Measurements from ENCODE around the gene CIT.
A peak's percentile ranks its signal among the peaks of the same experiment; 100 is the strongest.

Gene CIT

DNA sequence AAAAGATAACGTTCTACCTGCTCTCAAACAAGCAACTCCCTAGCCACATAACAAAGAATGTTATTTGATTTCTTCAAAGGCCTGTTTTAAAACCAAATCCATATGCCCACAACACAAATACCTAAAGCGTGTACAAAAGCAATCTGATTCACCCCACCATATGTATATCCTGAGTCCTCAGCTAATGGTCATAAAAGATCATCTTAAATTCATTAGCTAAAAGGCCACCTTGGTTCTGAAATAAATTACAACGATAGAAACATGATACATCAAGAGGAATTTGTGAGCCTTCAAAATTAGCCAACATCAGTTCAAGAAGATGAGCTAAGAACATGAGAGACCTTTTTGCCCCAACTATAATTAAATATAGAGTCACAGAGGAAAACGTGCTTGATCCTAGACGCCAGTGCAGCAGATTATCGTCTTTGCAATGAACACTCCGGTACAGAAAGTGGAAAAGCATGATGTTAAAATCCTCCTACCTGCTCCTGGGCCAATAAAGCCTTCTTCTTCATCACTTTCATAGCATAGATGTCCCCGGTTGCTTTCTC is 20.0 kb downstream of the CIT start:
- no peak for DNase-seq

DNA sequence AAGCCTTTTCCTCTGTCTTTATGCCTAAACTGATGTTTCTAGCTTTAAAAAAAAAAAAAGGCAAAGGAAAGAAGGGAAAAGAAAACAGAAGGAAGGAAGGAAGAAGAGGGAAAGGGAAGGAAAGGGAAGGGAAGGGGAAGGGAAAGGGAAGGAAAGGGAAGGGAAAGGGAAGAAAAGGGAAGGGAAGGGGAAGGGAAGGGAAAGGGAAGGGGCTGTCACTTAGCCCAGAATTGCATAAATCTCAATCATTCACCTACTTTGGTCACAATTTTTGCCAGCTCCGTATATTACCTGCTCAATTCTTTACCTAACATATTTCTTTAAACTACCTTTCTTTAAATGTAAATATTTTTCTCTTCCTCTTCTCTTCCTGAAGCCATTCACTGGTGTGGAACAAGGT is 26.8 kb downstream of the CIT start:
- DNase-seq: no peak

DNA sequence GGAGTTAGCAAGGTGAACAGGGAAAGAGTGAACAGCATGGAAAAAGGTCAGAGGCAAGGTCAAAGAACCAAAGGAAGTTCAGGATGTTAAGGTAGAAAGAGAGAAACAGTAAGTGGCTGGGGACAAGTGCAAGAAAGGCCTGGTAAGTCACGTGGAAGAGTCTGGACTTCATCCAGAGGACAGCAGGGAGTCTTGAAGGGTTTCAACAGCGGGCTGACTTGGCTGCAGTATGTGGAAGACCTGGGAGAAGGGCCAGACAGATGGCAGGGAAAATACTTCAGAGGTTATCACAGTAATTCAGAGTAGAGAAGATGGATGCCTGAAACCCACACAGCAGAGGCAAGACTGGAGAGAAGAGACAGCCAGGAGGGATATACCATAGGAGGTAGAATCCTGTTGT is 34.0 kb downstream of the CIT start:
- no peak for DNase-seq

DNA sequence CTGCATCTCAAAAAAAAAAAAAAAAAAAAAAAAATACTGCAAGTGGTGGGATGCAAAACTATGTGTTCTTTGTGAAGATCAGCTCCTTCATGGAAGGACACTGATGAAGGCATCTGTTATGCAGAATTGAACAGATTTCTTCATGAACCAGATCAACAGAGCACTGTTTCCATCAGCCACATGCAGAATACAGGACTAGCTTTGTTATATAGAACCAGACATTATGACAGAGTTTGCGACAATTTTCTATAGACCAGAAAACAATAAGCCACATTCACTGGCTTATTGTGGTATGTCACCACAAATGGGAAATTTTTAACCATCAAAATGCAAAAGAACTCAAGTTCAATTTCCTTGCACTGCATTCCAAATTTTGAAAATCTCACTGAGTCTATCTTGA is 34.7 kb downstream of the CIT start:
- no peak for DNase-seq

DNA sequence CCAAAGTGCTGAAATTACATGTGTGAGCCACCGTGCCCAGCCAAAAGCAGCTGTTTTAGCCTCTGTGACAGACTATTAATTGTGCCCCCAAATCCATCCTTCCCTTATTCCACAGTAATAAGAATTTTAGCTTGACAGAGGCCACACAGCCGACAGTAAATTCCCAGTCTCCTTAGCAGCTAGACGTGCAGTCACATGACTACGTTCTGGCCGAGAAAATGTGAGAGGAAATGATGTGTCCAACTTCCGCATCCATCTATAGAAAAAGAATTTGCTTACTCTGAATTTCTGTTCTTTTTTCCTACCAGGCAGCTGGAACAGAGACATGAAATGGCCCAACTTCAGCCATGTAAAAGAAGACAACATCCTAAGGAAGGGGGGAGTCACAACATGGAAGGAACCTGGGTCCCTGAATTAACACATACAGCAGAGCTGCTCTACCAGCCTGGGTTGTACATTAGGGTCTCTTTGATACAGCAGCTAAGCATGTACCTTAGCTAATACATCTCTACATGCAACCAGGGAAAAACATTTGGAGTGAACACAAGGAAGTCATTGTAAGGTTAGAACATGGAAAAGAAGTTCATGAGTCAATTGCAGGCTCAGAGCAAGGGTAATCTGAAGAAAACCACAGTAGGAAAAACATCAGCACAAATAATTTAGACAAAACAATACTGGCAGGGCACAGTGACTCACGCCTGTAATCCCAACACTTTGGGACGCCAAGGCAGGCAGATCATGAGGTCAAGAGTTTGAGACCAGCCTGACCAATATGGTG is 35.5 kb downstream of the CIT start:
- DNase-seq: no peak

DNA sequence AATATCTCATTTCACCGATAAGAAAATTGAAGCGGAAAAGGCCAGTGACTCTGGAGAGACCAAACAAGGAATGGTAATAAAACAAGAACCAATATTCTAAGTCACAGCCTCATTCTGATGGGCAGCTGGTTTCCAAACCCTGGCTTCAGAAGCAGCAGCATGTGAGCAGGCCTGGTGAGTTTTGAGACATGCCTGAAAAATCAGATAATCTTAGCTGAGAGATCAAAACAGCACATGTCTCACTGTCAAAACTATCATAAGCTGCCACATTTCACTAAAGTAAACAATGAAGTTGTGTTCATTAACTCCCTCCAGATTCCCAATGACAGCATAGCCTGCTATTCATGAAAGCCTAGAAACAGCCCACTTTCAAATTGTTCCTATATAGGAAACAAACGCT is 36.5 kb downstream of the CIT start:
- DNase-seq: no peak

DNA sequence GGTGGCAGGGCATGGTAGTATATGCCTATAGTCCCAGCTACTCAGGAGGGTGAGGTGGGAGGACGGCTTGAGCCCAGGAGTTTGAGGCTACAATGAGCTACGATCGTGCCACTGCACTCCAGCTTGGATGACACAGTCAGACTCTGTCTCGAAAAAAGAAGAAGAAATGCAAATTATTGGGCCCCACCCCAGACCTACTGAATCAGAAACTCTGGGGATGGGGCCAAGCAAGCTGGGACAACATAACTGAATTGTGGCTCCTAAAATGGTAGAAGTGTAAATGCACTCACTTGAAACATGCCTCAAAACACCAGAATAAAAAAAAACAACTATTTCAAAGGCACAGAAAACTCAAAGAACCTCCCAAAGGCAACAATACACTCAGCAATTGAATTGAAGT is 37.0 kb downstream of the CIT start:
- DNase-seq: no peak

DNA sequence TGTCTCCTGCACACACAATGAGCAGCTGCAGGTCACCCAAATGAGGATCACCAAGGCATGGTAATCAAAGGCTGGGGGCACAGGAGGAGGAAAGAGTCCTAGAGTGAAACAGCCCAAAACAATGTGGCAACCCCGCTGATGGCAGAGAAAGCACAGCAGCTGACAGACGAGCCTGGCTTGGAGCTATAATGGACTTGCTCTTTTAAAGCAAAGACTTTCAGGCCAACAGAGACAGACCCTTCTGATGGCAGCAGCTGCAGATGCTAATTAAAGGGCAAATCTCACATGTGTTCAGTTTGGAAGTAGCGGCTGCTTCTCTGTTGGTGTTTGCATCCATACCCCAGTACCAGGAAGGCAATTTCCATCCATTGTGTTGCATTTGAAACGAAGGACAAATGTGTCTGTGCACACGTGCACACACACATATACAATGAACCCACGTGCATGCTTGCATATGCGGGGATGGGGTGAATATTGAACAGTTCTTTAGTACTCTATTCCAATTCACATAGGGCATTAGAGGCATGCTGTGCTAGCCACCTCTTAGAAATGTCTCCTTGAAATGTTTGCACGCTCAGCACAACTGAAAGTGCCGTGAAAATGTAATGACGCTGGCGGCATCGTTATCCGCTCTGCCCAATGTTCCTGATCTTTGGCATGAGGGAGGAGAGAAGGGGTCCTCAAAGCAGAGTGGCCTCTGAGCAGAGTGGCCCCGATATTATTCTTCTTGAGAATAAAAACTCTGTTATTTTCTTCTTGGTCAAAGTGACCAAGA is 38.1 kb downstream of the CIT start:
- DNase-seq: no peak

DNA sequence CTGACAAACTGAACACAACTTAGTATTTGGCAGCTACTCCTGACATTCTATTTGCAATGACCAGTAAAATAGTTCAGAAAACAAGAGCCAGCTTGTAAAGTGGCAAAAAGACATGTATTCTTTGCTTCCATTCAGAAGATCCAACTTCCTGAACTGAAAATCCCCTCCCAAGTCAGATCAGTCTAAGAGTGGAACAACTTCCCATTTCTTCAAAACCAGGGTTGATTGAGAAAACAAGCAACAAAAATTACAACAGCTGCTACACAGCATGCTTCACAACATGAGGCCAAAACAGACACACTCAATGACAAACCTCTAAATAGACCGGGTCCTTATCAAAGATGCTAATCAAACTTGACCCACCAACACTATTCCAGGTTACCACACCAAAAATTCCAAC is 40.3 kb downstream of the CIT start:
- no peak for DNase-seq

DNA sequence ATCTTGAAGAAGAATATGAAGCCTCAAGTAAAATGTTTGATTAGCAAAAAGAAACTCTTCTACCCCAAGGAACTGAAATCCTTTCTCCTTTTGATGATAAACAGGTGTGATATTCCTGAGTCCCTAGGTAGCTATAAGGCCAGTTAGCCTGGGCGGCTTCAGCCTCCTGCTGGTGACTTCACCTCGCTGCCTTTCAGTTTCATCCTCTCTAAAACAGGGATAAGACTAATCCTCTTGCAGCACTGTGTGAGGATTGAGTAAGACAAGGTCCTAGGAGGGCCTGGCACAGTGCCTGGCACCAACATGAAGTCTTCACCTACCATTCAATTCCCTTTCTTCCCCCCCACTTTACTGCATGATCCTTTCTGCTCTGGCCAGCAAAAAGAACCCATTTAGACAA is 42.1 kb downstream of the CIT start:
- no peak for DNase-seq

DNA sequence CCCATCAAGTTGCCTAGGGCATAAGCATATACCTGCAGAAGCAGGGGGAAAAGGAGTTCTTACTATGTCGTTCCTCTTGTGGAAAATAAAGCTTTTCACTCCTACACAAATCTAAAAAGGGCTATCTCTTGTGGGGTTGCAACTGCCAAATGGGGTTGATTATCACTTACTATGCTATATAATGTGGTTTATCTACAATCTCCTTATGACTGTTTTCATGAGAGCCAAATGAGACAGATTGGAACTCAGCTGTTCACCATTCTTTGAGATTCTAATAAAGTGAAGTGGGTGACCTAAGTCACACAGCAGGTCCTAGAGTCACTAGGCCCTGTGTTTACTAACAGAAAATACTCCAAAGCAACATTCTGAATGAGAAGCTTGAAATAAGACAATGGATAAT is 47.7 kb downstream of the CIT start:
- DNase-seq: no peak

DNA sequence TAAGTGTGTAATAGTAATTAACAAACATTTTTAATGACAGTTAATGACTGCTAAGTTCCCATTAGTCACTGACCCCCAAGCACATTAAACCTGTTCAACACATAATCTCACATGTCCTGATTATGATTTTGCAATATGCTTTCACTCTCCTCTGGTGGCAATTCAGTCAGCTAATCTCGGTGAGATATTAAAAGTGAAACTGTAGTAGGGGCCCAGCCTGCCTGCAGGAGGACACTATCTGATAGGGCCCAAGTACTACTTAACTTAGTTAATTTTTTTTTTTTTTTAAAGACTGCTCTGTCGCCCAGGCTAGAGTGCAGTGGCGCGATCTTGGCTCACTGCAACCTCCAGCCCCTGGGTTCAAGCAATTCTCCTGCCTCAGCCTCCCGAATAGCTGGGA is 48.8 kb downstream of the CIT start:
- DNase-seq: no peak

DNA sequence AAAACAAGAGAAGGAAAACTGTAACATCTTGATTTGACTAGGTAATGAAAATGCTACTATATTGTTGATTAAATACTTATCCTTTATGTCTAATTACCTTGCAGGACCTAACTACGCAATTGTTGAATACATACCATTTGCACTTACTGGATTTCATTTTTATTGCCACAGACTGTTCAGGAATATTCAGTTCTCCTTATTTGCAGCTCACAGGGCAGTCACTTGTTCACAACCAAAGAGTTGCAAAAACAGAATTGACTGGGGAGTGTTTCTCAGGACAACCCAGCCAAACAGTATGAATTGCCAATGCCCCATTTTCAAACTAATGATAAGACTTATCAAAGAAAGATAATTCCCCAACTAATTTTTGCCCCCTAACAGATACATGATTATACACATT is 49.4 kb downstream of the CIT start:
- DNase-seq: no peak

DNA sequence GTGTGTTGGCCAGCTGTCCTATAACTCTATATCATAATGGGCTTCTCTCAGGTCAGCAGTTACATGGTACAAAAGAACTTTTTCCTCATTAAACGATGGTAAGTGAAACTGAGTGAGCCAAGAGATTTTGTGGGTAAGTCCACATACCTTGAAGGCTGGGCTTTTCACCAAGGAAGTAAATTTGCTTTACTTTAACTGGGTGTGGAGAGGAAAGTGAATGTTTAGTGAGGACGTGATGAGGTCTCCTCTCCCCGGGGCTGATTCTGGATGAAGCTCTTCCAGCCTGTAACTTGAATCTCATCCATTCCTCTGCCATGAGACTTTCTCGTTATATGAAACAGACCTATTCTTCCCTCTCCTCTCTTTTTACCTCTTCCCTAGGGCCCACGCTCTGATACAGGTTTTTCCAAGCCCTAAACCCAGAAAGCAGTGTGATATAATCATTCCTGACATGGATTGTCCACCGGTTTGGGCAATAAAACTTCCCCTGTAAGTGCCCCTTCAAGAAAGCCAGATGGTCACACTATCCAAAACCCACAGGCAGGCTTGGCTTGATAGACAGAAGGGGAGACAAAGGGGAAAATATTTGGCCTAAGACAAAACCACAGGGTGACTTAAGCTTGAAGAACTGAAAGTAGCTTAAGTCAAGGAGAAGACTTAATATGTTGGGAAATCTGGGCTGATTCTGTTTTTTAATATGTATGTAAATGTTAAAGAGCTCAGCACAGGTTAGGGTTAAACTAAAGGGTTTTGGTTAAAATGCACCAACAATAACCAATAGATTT is 50.3 kb downstream of the CIT start:
- no peak for DNase-seq

DNA sequence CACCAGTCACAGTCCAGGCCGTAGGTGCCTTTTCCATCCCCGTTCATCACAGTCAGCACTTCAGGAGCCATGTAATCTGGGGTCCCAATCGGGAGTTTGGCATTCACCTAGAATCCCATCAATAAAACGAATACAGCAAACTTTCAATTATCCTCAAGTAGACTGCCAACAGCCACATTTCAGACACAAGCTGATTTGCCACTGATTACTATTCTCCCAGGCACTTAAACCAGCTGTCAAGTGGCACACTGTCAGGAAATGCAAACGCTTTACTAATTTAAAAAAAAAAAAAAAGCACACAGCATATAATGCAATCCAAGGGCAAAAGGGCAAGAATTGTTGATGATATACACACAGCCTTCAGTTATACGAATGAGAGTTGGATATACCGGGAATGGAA is 51.9 kb downstream of the CIT start:
- DNase-seq: no peak

DNA sequence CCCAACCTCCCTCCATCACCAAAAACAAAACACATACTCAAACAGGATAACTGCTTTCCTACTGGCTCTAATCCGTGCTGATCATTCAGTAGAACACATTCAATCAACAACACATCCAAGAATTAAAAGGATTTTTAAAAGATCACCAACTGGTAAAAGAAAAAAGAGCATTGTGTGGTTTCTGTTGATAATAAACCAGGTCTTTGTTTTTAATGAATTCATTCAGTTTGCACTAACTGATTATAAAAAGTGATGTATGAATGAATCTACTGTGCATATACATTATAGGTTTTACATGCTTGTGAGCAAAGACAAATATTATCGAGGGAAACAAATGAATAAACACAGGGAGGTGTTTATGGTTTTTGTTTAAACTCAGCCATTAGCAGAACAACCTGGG is 55.1 kb downstream of the CIT start:
- DNase-seq: no peak

DNA sequence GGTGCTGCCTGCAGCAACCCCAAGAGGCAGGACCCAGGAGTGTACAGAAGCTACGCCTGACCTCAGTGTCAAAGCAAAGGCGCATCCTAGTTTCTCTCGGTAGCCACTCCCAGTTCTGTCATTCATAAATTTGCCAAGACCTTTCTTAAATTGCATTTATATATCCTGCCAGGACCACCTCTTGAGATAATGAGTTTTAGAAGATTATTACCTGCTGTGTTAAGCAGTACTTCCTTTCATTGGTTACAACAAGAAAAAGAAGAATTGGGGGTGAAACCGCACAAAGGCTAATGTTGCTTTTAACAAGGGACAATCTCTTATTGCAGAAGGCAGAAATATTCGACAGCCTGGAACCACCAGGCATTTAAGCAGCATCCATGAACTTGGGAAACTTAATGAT is 57.8 kb downstream of the CIT start:
- no peak for DNase-seq

DNA sequence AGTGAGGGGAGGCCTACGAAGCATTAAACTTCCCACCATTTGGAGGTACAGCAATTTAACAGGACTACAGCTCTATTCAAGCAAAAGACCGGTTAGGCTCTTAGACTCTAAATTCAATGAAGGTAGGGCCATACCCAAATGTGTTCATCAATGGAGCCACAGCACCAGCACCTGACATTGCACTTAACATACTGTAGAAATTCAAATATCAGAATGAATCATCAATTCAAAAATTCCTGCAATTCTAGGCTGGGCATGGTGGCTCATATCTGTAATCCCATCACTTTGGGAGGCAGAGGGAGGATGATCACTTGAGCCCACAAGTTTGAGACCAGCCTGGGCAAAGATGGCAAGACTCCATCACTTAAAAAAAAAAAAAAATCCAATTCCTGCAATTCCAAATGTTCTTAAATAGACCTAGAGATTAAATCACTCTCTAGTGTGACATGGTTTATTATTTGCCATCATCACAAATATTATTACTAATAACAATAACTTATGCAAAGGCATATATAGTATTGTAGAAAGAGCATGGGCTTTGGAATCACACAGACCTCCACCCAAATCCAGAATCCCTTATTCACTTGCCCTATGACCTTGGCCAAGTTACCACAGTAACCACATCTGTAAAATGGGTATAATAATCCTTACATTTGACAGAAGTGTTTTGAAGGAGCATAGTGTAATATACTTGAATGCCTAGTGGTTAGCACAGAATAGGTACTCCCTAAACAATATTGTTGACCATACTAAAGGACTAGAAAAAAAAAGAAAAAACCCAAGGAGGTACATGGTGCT is 59.4 kb downstream of the CIT start:
- no peak for DNase-seq

DNA sequence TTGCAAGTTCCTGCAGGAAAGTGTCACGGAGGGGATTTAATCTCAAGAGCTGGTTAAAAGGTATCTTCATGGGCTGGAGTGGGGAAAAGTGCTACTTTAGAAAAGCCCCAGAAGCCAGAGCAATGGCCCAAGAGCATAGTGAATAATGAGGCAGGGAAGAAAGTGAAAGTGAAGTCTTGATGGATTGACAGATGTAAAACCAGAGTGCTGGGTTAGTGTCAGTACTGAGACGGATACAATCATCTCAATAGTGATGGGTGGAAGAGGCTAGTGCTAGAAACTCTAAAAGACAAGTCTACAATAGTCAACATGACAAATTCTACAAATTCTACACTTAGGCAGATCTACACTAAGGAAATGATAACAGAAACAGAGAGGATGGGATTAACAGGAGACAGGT is 68.1 kb downstream of the CIT start:
- DNase-seq: no peak

DNA sequence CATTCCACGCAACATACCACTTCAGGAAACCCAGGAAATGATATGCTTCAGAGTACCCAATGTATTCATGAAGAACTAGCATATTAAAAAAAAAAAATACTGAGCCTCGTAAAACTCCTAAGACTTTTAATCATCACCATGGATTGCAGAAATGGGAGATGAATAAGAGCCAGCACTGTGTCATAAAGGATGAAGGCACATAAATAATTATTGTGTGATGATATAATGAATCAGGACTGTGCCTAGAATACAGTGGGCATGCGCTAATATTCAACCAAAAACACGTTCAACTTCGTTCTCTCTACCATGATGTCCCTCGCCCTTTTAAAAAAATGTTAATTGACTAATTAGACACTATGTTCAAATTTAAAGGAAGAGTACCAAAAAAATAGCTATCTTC is 68.7 kb downstream of the CIT start:
- DNase-seq: no peak

DNA sequence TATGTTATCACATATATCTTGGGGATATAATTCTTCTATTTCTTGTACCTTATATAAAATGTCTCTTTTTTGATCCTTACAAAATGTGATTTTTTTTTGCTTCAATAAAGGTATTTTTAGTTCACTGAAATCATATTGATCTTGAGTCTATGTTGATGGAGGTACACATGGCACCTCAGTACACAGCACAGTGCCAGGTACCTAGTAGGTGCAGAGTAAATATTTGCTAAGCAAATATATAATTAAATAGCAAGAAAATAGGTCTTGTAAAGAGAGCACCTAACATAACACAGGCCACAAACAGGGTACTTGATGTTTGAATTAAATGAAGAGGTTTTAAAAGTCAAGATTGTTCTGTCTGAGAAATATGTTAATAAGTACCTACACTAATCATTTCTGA is 69.7 kb downstream of the CIT start:
- DNase-seq: no peak

DNA sequence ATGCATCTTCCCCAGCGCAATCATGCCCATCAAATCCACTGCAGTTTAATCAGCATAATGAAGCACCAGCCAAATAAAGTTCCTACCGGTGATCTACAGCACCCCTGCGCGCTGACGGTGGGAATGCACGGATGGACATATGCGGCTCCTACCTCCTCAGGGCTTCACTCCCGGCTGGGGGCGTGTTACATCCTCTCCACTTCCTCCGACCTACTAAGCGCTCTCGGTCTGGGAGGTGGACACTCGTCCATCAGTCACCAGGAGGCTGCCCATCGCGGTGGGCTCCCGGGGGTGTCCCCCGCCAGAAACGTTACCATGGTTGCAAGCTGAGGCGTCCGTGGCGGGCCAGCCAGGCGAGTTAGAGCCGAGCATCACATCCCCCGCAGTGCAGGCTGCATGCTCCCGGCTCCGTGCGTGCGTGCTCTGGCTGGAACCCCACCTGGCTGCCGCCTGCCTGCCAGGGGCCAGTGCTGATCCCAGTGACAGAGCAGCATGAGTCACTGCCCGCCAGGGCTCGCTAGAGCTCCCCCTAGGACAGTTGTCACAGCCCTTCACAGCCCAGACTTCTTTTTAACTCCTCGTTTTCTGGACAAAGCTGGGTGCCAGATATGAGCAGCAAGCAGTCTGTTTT is 73.0 kb downstream of the CIT start:
- peak; percentile 88 for DNase-seq
